Neuron (in vitro differentiated cells): ENCODE measurements around the gene AFAP1.

Experiments used
- H2AFZ ChIP-seq: one replicate; pipeline ENCODE4 v1.6.1; 2013; ENCODE audit warnings: low read depth, mild to moderate bottlenecking, inconsistent platforms, low read length, moderate library complexity
- H3K27me3 ChIP-seq: one replicate; pipeline ENCODE4 v1.6.1; 2013; ENCODE audit warnings: low read length; ENCODE audit not compliant: insufficient read depth
- H3K36me3 ChIP-seq: one replicate; pipeline ENCODE4 v1.6.1; 2013; ENCODE audit warnings: low read length; ENCODE audit not compliant: insufficient read depth
- H3K4me1 ChIP-seq: one replicate; pipeline ENCODE4 v1.6.1; 2013; ENCODE audit warnings: low read length; ENCODE audit not compliant: insufficient read depth
- H3K4me3 ChIP-seq: 2 replicates; pipeline ENCODE4 v1.5.1; 2013; ENCODE audit warnings: mild to moderate bottlenecking, low read length, moderate library complexity
- H3K9me3 ChIP-seq: one replicate; pipeline ENCODE4 v1.6.1; 2013; ENCODE audit warnings: low read length

AFAP1 gene

DNA sequence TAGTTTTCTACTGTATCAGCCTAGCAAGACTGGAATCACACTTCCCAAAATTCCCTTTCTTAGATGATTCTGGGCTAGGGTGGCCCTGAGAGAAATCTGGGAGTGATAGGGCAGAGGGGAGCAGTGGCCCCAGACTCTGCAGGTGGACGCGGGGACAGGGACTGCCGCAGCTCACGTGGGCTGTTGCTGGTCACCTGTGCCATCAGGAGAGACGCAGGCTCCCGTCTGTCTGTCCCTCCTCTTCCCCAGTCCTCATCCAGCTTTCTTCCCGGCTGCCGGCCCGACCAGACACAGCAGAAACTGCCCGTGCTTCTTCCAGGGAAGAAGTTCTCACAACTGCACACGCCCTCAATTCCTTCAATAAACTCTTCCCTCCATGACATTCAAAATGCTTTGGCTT lies 86.4 kb downstream of the AFAP1 start:
- Histone ChIP-seq H3K4me1 (no peaks in the 10 kb centered on the region), H3K4me3 (no peak overlapping the region), H2AFZ (no peak overlapping the region), H3K27me3 (no peaks in the 10 kb centered on the region), H3K36me3 (peaks cover 14% of the 10 kb centered on the region), H3K9me3 (no peaks in the 10 kb centered on the region)

DNA sequence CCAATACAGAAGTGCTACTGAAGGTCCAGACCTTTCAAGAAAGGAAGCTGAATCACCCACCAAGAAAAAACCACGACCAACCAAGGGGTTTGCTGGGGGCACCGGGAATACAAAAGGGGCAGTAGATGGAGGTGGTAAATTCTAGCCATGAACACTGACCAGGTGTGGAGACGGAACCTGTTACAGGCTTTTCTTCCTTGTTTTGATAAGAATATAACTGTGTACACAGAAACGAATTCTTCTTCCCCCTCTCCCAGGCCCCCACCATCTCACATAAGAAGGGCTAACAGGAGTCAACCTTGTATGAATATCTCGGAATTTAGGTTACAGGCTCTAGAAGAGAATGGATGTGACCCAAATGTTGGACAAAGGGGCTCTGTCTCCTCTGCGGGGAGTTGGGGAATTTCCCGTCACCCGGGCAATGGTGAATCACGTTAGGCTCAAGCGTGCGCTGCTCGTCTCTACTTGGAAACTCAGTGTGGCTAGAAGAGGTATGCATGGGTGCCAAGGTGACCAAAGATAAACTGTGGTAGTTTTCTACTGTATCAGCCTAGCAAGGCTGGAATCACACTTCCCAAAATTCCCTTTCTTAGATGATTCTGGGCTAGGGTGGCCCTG lies 87.0 kb downstream of the AFAP1 start:
- H3K4me1 ChIP-seq, result no peaks in the 10 kb centered on the region
- H3K27me3 ChIP-seq, result no peaks in the 10 kb centered on the region
- H2AFZ ChIP-seq, result no peak overlapping the region
- no peaks in the 10 kb centered on the region for H3K9me3 ChIP-seq
- peaks cover 14% of the 10 kb centered on the region for H3K36me3 ChIP-seq
- H3K4me3 ChIP-seq, result no peak overlapping the region

DNA sequence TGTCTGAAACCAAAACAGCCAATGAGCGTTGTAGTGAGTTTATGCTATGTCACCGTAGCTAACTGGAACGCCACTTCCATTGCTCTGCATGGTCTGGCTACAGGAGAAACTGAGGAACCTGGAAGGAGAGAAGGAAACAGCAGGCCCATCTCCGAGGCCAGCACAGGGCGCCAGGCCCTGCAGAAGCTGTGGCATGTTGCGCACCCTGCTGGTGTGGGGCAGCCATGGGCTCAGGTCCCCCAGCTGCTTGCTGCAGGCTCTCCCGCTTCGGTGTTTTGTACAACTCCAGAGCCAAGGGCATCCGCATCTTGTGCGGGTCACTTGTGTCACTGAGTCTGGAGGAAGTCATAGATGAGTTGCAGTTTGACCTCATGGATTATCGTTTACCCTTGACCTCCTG lies 89.2 kb downstream of the AFAP1 start:
- no peaks in the 10 kb centered on the region for H3K9me3 ChIP-seq
- no peaks in the 10 kb centered on the region for H3K27me3 ChIP-seq
- no peaks in the 10 kb centered on the region for H3K4me1 ChIP-seq
- peaks cover 14% of the 10 kb centered on the region for H3K36me3 ChIP-seq
- H3K4me3 ChIP-seq, result no peak overlapping the region
- no peak overlapping the region for H2AFZ ChIP-seq

DNA sequence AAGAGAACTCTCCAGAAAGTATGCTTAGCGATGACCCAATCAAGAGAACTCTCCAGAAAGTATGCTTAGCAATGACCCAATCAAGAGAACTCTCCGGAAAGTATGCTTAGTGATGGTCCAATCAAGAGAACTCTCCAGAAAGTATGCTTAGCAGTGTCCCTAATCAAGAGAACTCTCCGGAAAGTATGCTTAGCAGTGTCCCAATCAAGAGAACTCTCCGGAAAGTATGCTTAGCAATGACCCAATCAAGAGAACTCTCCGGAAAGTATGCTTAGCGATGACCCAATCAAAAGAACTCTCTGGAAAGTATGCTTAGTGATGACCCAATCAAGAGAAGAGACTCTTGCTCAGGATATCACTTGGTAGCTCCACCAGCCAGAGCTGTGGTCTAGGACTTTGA lies 92.5 kb downstream of the AFAP1 start:
- Histone ChIP-seq H2AFZ (no peak overlapping the region), H3K9me3 (no peaks in the 10 kb centered on the region), H3K36me3 (no peaks in the 10 kb centered on the region), H3K27me3 (no peaks in the 10 kb centered on the region), H3K4me3 (no peak overlapping the region), H3K4me1 (no peaks in the 10 kb centered on the region)

DNA sequence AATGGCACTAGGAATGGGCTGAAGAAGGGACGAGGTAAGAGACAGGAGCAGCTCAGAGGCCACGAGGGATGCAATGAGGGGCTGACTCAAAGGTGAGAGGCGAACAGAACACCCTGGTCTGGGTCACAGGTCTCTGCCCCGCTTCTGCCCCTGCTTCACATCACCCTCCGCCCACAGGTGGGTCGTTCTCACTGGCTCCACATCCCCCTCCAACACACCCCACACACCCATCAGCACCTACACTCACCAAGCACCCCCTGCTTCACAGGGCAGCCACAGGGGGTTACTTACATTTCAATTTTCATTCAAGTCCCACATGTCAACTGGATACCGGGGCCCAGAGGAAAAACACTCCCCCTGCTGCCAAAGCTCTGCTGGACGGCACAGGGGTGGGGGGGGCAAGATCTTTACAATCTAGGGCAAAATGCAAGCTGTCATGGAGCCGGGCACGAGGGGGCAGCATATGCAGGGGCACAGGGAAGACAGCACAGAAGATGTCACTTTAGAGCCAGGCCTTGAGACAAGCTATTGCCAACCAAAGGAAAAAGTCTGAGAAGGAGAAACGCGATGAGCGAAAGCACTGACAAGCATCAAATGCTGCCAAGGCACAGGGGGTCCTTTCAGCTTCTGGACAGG lies 94.0 kb downstream of the AFAP1 start:
- peaks cover 2% of the 10 kb centered on the region for H3K36me3 ChIP-seq
- H3K27me3 ChIP-seq, result no peaks in the 10 kb centered on the region
- no peaks in the 10 kb centered on the region for H3K4me1 ChIP-seq
- H2AFZ ChIP-seq, result no peak overlapping the region
- H3K4me3 ChIP-seq, result no peak overlapping the region
- no peaks in the 10 kb centered on the region for H3K9me3 ChIP-seq

GRCh38 chr4:7844594-7844991 lies 95.1 kb downstream of the AFAP1 start:
- H2AFZ ChIP-seq, result no peak overlapping the region
- H3K36me3 ChIP-seq, result peaks cover 2% of the 10 kb centered on the region
- H3K9me3 ChIP-seq, result no peaks in the 10 kb centered on the region
- H3K27me3 ChIP-seq, result no peaks in the 10 kb centered on the region
- no peak overlapping the region for H3K4me3 ChIP-seq
- H3K4me1 ChIP-seq, result no peaks in the 10 kb centered on the region

- Histone ChIP-seq H3K36me3 (peaks cover 2% of the 10 kb centered on the region), H2AFZ (no peak overlapping the region), H3K4me1 (no peaks in the 10 kb centered on the region), H3K27me3 (no peaks in the 10 kb centered on the region), H3K9me3 (no peaks in the 10 kb centered on the region), H3K4me3 (no peak overlapping the region)
Measured at GRCh38 chr4:7843831-7844593, 95.6 kb downstream of the AFAP1 start.

DNA sequence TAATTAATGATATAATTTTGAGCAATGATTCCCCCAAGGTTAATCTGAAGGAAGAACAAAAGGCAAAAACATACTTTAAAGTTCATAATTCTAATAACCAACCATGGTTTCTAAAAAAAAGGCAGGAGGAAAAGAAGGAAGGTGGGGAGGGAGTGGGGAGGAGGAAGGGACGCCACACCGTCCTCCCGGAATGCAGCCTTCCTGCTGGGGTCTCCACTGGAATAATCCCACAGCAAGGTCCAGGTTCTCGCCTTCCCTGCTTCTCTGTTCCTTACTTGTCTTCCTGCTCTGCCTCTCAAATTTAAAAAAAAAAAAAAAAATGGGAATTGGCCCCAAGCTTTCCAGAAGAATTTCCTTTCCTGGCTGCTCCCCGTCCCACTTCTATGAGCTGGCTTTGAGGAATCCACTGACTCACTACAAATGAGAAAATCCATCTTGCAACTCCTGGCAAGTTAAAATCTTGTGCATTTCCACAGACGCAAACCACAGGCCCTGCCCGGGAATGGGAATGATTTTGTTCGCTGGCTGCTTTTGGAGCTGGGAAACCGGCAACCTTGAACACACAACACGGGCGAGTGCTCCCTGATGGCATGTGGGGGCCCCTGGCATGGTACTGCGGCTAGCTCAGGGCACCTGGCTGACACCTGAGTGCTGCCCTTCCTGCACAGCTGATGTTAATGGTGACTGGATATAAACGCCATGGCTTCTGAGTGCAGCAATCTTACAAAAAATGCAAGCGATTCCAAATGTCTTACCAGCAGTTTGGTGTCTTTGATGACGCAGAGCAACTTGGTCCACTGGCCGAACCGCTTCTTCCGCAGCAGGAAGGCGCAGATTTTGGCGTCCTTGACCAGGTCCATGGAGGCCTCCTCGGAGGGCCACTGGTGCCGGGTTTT lies 97.0 kb downstream of the AFAP1 start:
- no peak overlapping the region for H3K4me3 ChIP-seq

DNA sequence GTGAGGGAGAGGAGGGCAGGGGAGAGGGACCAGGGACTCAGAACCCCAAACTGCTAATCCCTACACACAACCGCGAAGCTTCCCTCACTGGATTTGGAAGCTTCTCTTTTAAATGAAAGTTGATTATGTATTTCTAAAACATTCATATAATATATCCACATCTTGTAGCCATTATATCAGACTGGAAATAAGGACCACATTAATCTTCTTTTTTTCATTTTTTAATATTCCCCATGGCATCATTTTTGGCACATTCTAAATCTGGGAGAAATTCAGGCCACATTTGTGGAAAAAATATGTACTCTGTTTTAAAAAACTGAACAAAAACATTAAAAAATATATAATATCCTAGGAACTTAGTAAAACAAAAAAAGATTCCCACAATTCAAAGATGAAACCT lies 97.8 kb downstream of the AFAP1 start:
- Histone ChIP-seq H3K4me1 (no peaks in the 10 kb centered on the region), H3K4me3 (no peak overlapping the region), H2AFZ (no peak overlapping the region), H3K36me3 (peaks cover 2% of the 10 kb centered on the region), H3K27me3 (no peaks in the 10 kb centered on the region), H3K9me3 (no peaks in the 10 kb centered on the region)

More for the DNA sequence above, 97.0 kb downstream of the AFAP1 start:
- Histone ChIP-seq H3K27me3 (no peaks in the 10 kb centered on the region), H2AFZ (no peak overlapping the region), H3K9me3 (no peaks in the 10 kb centered on the region), H3K4me1 (no peaks in the 10 kb centered on the region), H3K36me3 (peaks cover 2% of the 10 kb centered on the region)

GRCh38 chr4:7841071-7841470 lies 98.6 kb downstream of the AFAP1 start:
- Histone ChIP-seq H3K36me3 (peaks cover 2% of the 10 kb centered on the region), H2AFZ (no peak overlapping the region), H3K27me3 (no peaks in the 10 kb centered on the region), H3K9me3 (no peaks in the 10 kb centered on the region), H3K4me3 (no peak overlapping the region), H3K4me1 (no peaks in the 10 kb centered on the region)

- no peaks in the 10 kb centered on the region for H3K9me3 ChIP-seq
- no peak overlapping the region for H3K4me3 ChIP-seq
- no peaks in the 10 kb centered on the region for H3K27me3 ChIP-seq
- H3K4me1 ChIP-seq, result no peaks in the 10 kb centered on the region
- H3K36me3 ChIP-seq, result peaks cover 2% of the 10 kb centered on the region
- no peak overlapping the region for H2AFZ ChIP-seq
Measured at GRCh38 chr4:7839856-7840255, 99.8 kb downstream of the AFAP1 start.

DNA sequence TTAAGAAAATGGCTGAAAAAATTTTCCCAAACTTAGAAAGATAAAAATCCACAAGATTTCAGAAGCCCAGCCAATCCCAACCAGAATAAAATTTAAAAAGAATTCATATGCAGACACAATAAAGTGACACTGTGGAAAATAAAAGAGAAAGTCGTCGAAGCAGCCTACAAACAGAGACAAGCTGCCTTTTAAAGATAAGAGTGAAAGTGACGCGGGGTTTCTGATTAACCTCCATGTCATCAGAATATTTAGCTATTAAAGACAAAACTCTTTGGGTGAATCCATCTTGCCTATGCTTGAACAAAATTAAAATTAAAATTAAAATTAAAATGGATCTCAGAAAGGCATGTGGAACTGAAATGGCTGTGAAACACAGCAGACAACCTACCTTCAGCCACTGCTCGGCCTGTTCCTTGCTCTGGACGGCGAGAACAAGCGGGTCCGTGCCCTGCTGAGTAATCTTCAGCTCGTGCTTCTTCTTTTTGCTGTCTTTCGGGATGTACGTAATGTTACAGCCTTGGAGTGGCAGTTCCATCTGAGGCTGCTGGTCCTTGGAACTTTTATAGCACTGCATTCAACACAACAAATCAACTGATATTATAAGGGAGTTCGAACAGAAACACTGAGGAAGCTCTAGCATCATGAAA lies 101.4 kb downstream of the AFAP1 start:
- peaks cover 2% of the 10 kb centered on the region for H3K36me3 ChIP-seq
- no peaks in the 10 kb centered on the region for H3K9me3 ChIP-seq
- H3K27me3 ChIP-seq, result no peaks in the 10 kb centered on the region
- no peak overlapping the region for H2AFZ ChIP-seq
- no peak overlapping the region for H3K4me3 ChIP-seq
- no peaks in the 10 kb centered on the region for H3K4me1 ChIP-seq
